Astrocyte of the spinal cord (primary cell): Measurements from ENCODE around the gene ZNF526.

Source experiments
- DNase-seq: peaks from one replicate; pipeline ENCODE4 v3.0.0; 2011; ENCODE audit warnings: low read depth, low spot score
- H3K4me3 ChIP-seq: 2 replicates; pipeline ENCODE4 v1.5.1; 2011; ENCODE audit warnings: low read depth, mild to moderate bottlenecking, low read length, moderate library complexity
- CTCF ChIP-seq: IDR thresholded peaks from 2 replicates; pipeline ENCODE4 v1.5.1; 2012; ENCODE audit warnings: low read depth, mild to moderate bottlenecking, low read length, inconsistent platforms
- in situ Hi-C: cut with HindIII; loops from 2 replicates; pipeline ENCODE4 v1.10.0; 2017; ENCODE audit warnings: low sequenced_read_pairs

Gene ZNF526

GRCh38 chr19:42267644-42268141 lies 47.6 kb downstream of the ZNF526 start:
- peak overlapping the region; percentile 81 for H3K4me3 ChIP-seq
- no peak for DNase-seq
- in situ Hi-C loops = no loop called here
- TF ChIP-seq CTCF = no peak

- no peak for TF ChIP-seq CTCF
- DNase-seq = peak; percentile 99
- peak overlapping the region; percentile 81 for H3K4me3 ChIP-seq
- in situ Hi-C loops = no loop called here
Measured at GRCh38 chr19:42268142-42268703, 48.1 kb downstream of the ZNF526 start.

- DNase-seq = peak; percentile 100
- TF ChIP-seq CTCF = no peak
- peak within 1 kb of the TSS; percentile 81 for H3K4me3 ChIP-seq
- in situ Hi-C loops = no loop called here
Measured at GRCh38 chr19:42268704-42269477, 48.8 kb downstream of the ZNF526 start, which contains the start of gene CIC. CIC (plus strand) TSS chr19:42269252; CDS start chr19:42271784, 2,532 bp downstream.

- DNase-seq = no peak
- H3K4me3 ChIP-seq = peak overlapping the region; percentile 81
- in situ Hi-C loops = no loop called here
- TF ChIP-seq CTCF = no peak
Measured at GRCh38 chr19:42269478-42270345, 49.6 kb downstream of the ZNF526 start.

GRCh38 chr19:42270346-42271044 lies 50.4 kb downstream of the ZNF526 start:
- in situ Hi-C loops = no loop called here
- no peak for TF ChIP-seq CTCF
- peak overlapping the region; percentile 81 for H3K4me3 ChIP-seq
- DNase-seq = peak; percentile 71

GRCh38 chr19:42271045-42271419 lies 50.9 kb downstream of the ZNF526 start:
- in situ Hi-C loops = no loop called here
- TF ChIP-seq CTCF = no peak
- peak overlapping the region; percentile 81 for H3K4me3 ChIP-seq
- no peak for DNase-seq
